ENCODE data around the gene FOXP4. TPM values are rescaled to one million over a fixed set of nuclear protein-coding genes. Genes with fewer than 3 reads are reported as not detected.

FOXP4 gene
- total and polyA plus RNA-seq, 8 donors, result 7.9 to 70.4 (median 30.7) TPM

DNA sequence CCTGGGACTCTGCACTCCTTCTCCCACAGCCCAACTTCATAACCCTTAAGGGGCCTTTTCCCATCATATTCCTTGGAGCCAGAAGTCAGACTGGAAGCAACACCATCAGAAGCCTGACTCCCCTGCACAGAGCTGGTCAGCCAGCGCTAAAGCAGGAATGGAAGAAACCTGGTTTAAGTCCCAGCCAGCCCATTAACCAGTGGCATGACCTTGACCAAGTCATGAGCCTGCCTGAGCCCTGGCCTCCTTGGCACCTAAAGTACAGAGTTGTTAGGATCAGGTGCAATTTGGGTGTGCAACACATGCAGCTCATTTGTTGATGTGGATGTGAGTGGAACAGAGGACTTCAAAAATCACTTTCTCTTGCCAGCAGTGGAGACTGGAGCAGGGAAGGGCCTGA, 20.8 kb downstream of the FOXP4 start:
- DNase-seq, result no peak
- H3K27ac ChIP-seq, result peak overlapping the region in 3 of 5 donors; percentile 7 to 54 (median 25)
- intact Hi-C loops (cut with DNase I; ENCODE audit: low total_unique reads), result no loop called here
- peaks cover 9 to 61% (median 57%) of the 10 kb centered on the region in 4 donors for H3K4me1 ChIP-seq
- H3K36me3 ChIP-seq, result peaks cover 23 to 71% (median 65%) of the 10 kb centered on the region in 4 donors
- H3K27me3 ChIP-seq, result no peaks in the 10 kb centered on the region
- no peak overlapping the region for H3K4me3 ChIP-seq
- WGBS, 5 donors, result 60 to 100% (median 83%) methylated on average over 1 of the region's 1 CpG
- TF ChIP-seq POLR2AphosphoS5 (IDR thresholded peaks at IDR 0.05) (no peak), CTCF (IDR thresholded peaks at IDR 0.05) (no peak), POLR2A (IDR thresholded peaks at IDR 0.05) (no peak), EP300 (IDR thresholded peaks at IDR 0.05) (no peak)
- H3K9me3 ChIP-seq, result no peaks in the 10 kb centered on the region

DNA sequence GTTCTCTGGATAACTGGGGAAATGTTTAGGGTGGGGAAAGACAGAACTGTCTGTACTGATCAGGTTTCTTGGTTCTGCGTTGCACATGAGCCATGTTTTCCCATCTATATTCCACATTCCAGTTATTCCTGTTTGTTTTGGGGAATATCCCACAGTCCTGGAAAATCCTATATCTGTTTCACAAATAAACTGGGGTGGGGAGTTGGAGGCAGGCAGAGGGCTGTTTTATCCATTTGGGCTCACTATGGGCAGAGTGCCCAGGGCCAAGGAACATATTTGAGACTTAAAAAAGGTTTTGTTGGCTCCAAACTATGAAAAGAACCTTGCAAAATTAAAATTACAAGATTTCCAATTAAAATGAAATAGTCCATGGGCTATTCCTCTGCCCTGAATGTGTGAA, 21.5 kb downstream of the FOXP4 start:
- DNase-seq, result no peak
- no peaks in the 10 kb centered on the region for H3K27me3 ChIP-seq
- H3K4me1 ChIP-seq, result peaks cover 9 to 58% (median 51%) of the 10 kb centered on the region in 4 donors
- no peaks in the 10 kb centered on the region for H3K9me3 ChIP-seq
- H3K27ac ChIP-seq, result peak overlapping the region in 4 of 5 donors; percentile 54 to 61 (median 55)
- H3K4me3 ChIP-seq, result no peak overlapping the region
- 41 to 80% (median 48%) methylated on average over 1 of the region's 1 CpG for WGBS, 5 donors
- TF ChIP-seq POLR2A (IDR thresholded peaks at IDR 0.05) (no peak), POLR2AphosphoS5 (IDR thresholded peaks at IDR 0.05) (no peak), EP300 (IDR thresholded peaks at IDR 0.05) (no peak), CTCF (IDR thresholded peaks at IDR 0.05) (no peak)
- intact Hi-C loops (cut with DNase I; ENCODE audit: low total_unique reads), result no loop called here
- peaks cover 24 to 74% (median 70%) of the 10 kb centered on the region in 4 donors for H3K36me3 ChIP-seq

- no peaks in the 10 kb centered on the region for H3K27me3 ChIP-seq
- H3K27ac ChIP-seq, result peak overlapping the region; percentile 6 to 61 (median 54)
- peaks cover 24 to 80% (median 75%) of the 10 kb centered on the region in 4 donors for H3K36me3 ChIP-seq
- H3K4me3 ChIP-seq, result no peak overlapping the region
- H3K9me3 ChIP-seq, result no peaks in the 10 kb centered on the region
- H3K4me1 ChIP-seq, result peaks cover 9 to 53% (median 46%) of the 10 kb centered on the region in 4 donors
- no peak for DNase-seq
- intact Hi-C loops (cut with DNase I; ENCODE audit: low total_unique reads), result no loop called here
- TF ChIP-seq CTCF (IDR thresholded peaks at IDR 0.05) (no peak), EP300 (IDR thresholded peaks at IDR 0.05) (no peak)
- WGBS, 5 donors, result 68 to 83% (median 79%) methylated on average over 6 of the region's 6 CpGs
Measured at GRCh38 chr6:41568202-41568584, 22.0 kb downstream of the FOXP4 start.

- peak; percentile 59 to 72 for DNase-seq
- H3K27ac ChIP-seq, result peak overlapping the region; percentile 11 to 61 (median 54)
- WGBS, 5 donors, result 34 to 62% (median 39%) methylated on average over 12 to 13 of the region's 13 CpGs
Measured at GRCh38 chr6:41568585-41569384, 22.6 kb downstream of the FOXP4 start.

More at GRCh38 chr6:41568585-41569384, 22.6 kb downstream of the FOXP4 start:
- H3K27me3 ChIP-seq, result no peaks in the 10 kb centered on the region
- H3K4me3 ChIP-seq, result no peak overlapping the region
- TF ChIP-seq EP300 (IDR thresholded peaks at IDR 0.05) (no peak), POLR2AphosphoS5 (IDR thresholded peaks at IDR 0.05) (peak in 1 of 3 donors; percentile 42), CTCF (IDR thresholded peaks at IDR 0.05) (no peak), POLR2A (IDR thresholded peaks at IDR 0.05) (no peak)
- peaks cover 24 to 85% (median 81%) of the 10 kb centered on the region in 4 donors for H3K36me3 ChIP-seq
- intact Hi-C loops (cut with DNase I; ENCODE audit: low total_unique reads), result no loop called here
- peaks cover 9 to 52% (median 43%) of the 10 kb centered on the region in 4 donors for H3K4me1 ChIP-seq
- H3K9me3 ChIP-seq, result no peaks in the 10 kb centered on the region
